ENCODE measurements around the gene CIRBP.
A peak's percentile ranks its signal among the peaks of the same experiment; 100 is the strongest.

Gene CIRBP

GRCh38 chr19:1262623-1263123 lies 6.5 kb upstream of the CIRBP start:
- Histone ChIP-seq H3K36me3 (ENCODE audit: control insufficient read depth in 1 of 2, insufficient read depth in 2 of 2, low read length in 2 of 2) (peaks cover 6 to 10% of the 10 kb centered on the region in 2 experiments), H3K9ac (ENCODE audit: low read length) (no peak overlapping the region), H2BK120ac (ENCODE audit: insufficient read depth, low read length, poor library complexity) (peak overlapping the region; percentile 65), H3K4me3 (ENCODE audit: low read depth, low read length) (no peak overlapping the region), H3K79me1 (ENCODE audit: low read length) (peaks cover 41% of the 10 kb centered on the region), H3K27ac (ENCODE audit: low read depth, low read length) (peak overlapping the region; percentile 22), H2AK5ac (ENCODE audit: low read length) (peak overlapping the region; percentile 33), H4K8ac (ENCODE audit: low read depth, low read length) (peak overlapping the region; percentile 83), H3K9me3 (ENCODE audit: insufficient read depth, low read depth, low read length) (no peaks in the 10 kb centered on the region), H3K4me1 (ENCODE audit: control insufficient read depth in 1 of 2, insufficient read depth in 2 of 2, low read length in 2 of 2) (peaks cover 48 to 61% of the 10 kb centered on the region in 2 experiments), H2AFZ (ENCODE audit: insufficient read depth, low read length, poor library complexity) (no peak overlapping the region), H3K14ac (ENCODE audit: low read length) (peak overlapping the region; percentile 83), H3K4ac (ENCODE audit: low read depth, low read length) (peak overlapping the region; percentile 7), H3K27me3 (ENCODE audit: insufficient read depth, low read length) (no peaks in the 10 kb centered on the region), H3K4me2 (ENCODE audit: low read length) (peak overlapping the region; percentile 69), H4K91ac (ENCODE audit: low read depth, low read length) (peak overlapping the region; percentile 89), H2BK5ac (ENCODE audit: low read depth, low read length, poor library complexity) (peak overlapping the region; percentile 7), H3K18ac (ENCODE audit: low read length) (peak overlapping the region; percentile 47), H2BK12ac (ENCODE audit: low read length) (peak overlapping the region; percentile 86), H3K79me2 (ENCODE audit: control insufficient read depth, insufficient read depth, low read length, poor library complexity) (peaks cover 5% of the 10 kb centered on the region), H3K23ac (ENCODE audit: low read length) (no peak overlapping the region), H4K12ac (ENCODE audit: low read depth, low read length) (no peak overlapping the region)
- WGBS (ENCODE audit: extremely low coverage, insufficient coverage, insufficient read length), result no CpG with 5 or more reads among the region's 21 CpGs
- DNase-seq, result no peak

- Histone ChIP-seq H4K91ac (ENCODE audit: low read depth, low read length) (peak overlapping the region; percentile 89), H4K8ac (ENCODE audit: low read depth, low read length) (no peak overlapping the region), H3K9ac (ENCODE audit: low read length) (no peak overlapping the region), H2AFZ (ENCODE audit: insufficient read depth, low read length, poor library complexity) (no peak overlapping the region), H3K4ac (ENCODE audit: low read depth, low read length) (peak overlapping the region; percentile 19), H3K79me1 (ENCODE audit: low read length) (peaks cover 41% of the 10 kb centered on the region), H2BK12ac (ENCODE audit: low read length) (peak overlapping the region; percentile 52), H2BK5ac (ENCODE audit: low read depth, low read length, poor library complexity) (peak overlapping the region; percentile 7), H3K36me3 (ENCODE audit: control insufficient read depth in 1 of 2, insufficient read depth in 2 of 2, low read length in 2 of 2) (peaks cover under 1 to 5% of the 10 kb centered on the region in 2 experiments), H3K18ac (ENCODE audit: low read length) (no peak overlapping the region), H3K4me1 (ENCODE audit: control insufficient read depth in 1 of 2, insufficient read depth in 2 of 2, low read length in 2 of 2) (peaks cover 48 to 61% of the 10 kb centered on the region in 2 experiments), H3K14ac (ENCODE audit: low read length) (peak overlapping the region; percentile 45), H2AK5ac (ENCODE audit: low read length) (peak overlapping the region; percentile 61), H3K27ac (ENCODE audit: low read depth, low read length) (peak overlapping the region; percentile 22), H3K23ac (ENCODE audit: low read length) (no peak overlapping the region), H3K79me2 (ENCODE audit: control insufficient read depth, insufficient read depth, low read length, poor library complexity) (peaks cover 5% of the 10 kb centered on the region), H3K9me3 (ENCODE audit: insufficient read depth, low read depth, low read length) (no peaks in the 10 kb centered on the region), H4K12ac (ENCODE audit: low read depth, low read length) (no peak overlapping the region), H3K4me2 (ENCODE audit: low read length) (no peak overlapping the region), H3K27me3 (ENCODE audit: insufficient read depth, low read length) (no peaks in the 10 kb centered on the region), H3K4me3 (ENCODE audit: low read depth, low read length) (no peak overlapping the region), H2BK120ac (ENCODE audit: insufficient read depth, low read length, poor library complexity) (peak overlapping the region; percentile 65)
- no peak for DNase-seq
- no CpG with 5 or more reads among the region's 5 CpGs for WGBS (ENCODE audit: extremely low coverage, insufficient coverage, insufficient read length)
Measured at GRCh38 chr19:1263188-1263587, 5.9 kb upstream of the CIRBP start.

- H2AFZ ChIP-seq (ENCODE audit: insufficient read depth, low read length, poor library complexity), result no peak overlapping the region
- H2BK120ac ChIP-seq (ENCODE audit: insufficient read depth, low read length, poor library complexity), result peak overlapping the region; percentile 20
- H3K79me1 ChIP-seq (ENCODE audit: low read length), result peaks cover 43% of the 10 kb centered on the region
- peak overlapping the region; percentile 22 for H3K4me2 ChIP-seq (ENCODE audit: low read length)
- no CpG with 5 or more reads among the region's 26 CpGs for WGBS (ENCODE audit: extremely low coverage, insufficient coverage, insufficient read length)
- H2BK5ac ChIP-seq (ENCODE audit: low read depth, low read length, poor library complexity), result peak overlapping the region; percentile 1
- H3K23ac ChIP-seq (ENCODE audit: low read length), result no peak overlapping the region
- no peaks in the 10 kb centered on the region for H3K36me3 ChIP-seq (ENCODE audit: control insufficient read depth in 1 of 2, insufficient read depth in 2 of 2, low read length in 2 of 2)
- peak overlapping the region; percentile 71 for H2BK12ac ChIP-seq (ENCODE audit: low read length)
- no peak overlapping the region for H3K9ac ChIP-seq (ENCODE audit: low read length)
- H3K9me3 ChIP-seq (ENCODE audit: insufficient read depth, low read depth, low read length), result no peaks in the 10 kb centered on the region
- H3K18ac ChIP-seq (ENCODE audit: low read length), result peak overlapping the region; percentile 21
- H4K91ac ChIP-seq (ENCODE audit: low read depth, low read length), result peak overlapping the region; percentile 58
- H2AK5ac ChIP-seq (ENCODE audit: low read length), result peak overlapping the region; percentile 16
- peak overlapping the region; percentile 2 for H4K8ac ChIP-seq (ENCODE audit: low read depth, low read length)
- peak overlapping the region; percentile 43 for H3K27ac ChIP-seq (ENCODE audit: low read depth, low read length)
- peak overlapping the region; percentile 23 for H3K14ac ChIP-seq (ENCODE audit: low read length)
- peaks cover 13% of the 10 kb centered on the region for H3K79me2 ChIP-seq (ENCODE audit: control insufficient read depth, insufficient read depth, low read length, poor library complexity)
- no peak overlapping the region for H3K4ac ChIP-seq (ENCODE audit: low read depth, low read length)
- H3K27me3 ChIP-seq (ENCODE audit: insufficient read depth, low read length), result no peaks in the 10 kb centered on the region
- peaks cover 49 to 60% of the 10 kb centered on the region in 2 experiments for H3K4me1 ChIP-seq (ENCODE audit: control insufficient read depth in 1 of 2, insufficient read depth in 2 of 2, low read length in 2 of 2)
- DNase-seq, result peak; percentile 86 to 92
- no peak overlapping the region for H4K12ac ChIP-seq (ENCODE audit: low read depth, low read length)
- H3K4me3 ChIP-seq (ENCODE audit: low read depth, low read length), result no peak overlapping the region
Measured at GRCh38 chr19:1264801-1265614, 4.1 kb upstream of the CIRBP start.

GRCh38 chr19:1265615-1266128 lies 3.5 kb upstream of the CIRBP start:
- Histone ChIP-seq H2BK120ac (ENCODE audit: insufficient read depth, low read length, poor library complexity) (peak overlapping the region; percentile 28), H3K79me2 (ENCODE audit: control insufficient read depth, insufficient read depth, low read length, poor library complexity) (peaks cover 15% of the 10 kb centered on the region), H3K4me2 (ENCODE audit: low read length) (peak overlapping the region; percentile 84), H3K27ac (ENCODE audit: low read depth, low read length) (peak overlapping the region; percentile 81), H3K79me1 (ENCODE audit: low read length) (peaks cover 42% of the 10 kb centered on the region), H3K9ac (ENCODE audit: low read length) (no peak overlapping the region), H3K4ac (ENCODE audit: low read depth, low read length) (peak overlapping the region; percentile 46), H3K18ac (ENCODE audit: low read length) (peak overlapping the region; percentile 85), H4K8ac (ENCODE audit: low read depth, low read length) (peak overlapping the region; percentile 68), H2AFZ (ENCODE audit: insufficient read depth, low read length, poor library complexity) (peak overlapping the region; percentile 4), H4K91ac (ENCODE audit: low read depth, low read length) (peak overlapping the region; percentile 73), H3K9me3 (ENCODE audit: insufficient read depth, low read depth, low read length) (no peaks in the 10 kb centered on the region), H2BK12ac (ENCODE audit: low read length) (peak overlapping the region; percentile 92), H3K4me1 (ENCODE audit: control insufficient read depth in 1 of 2, insufficient read depth in 2 of 2, low read length in 2 of 2) (peaks cover 46 to 57% of the 10 kb centered on the region in 2 experiments), H3K36me3 (ENCODE audit: control insufficient read depth in 1 of 2, insufficient read depth in 2 of 2, low read length in 2 of 2) (peaks cover 0 to under 1% of the 10 kb centered on the region in 2 experiments), H3K14ac (ENCODE audit: low read length) (peak overlapping the region; percentile 75), H4K12ac (ENCODE audit: low read depth, low read length) (peak overlapping the region; percentile 31), H2AK5ac (ENCODE audit: low read length) (peak overlapping the region; percentile 87), H3K27me3 (ENCODE audit: insufficient read depth, low read length) (no peaks in the 10 kb centered on the region), H3K23ac (ENCODE audit: low read length) (no peak overlapping the region), H2BK5ac (ENCODE audit: low read depth, low read length, poor library complexity) (peak overlapping the region; percentile 71), H3K4me3 (ENCODE audit: low read depth, low read length) (peak overlapping the region; percentile 31)
- WGBS (ENCODE audit: extremely low coverage, insufficient coverage, insufficient read length), result no CpG with 5 or more reads among the region's 28 CpGs
- peak; percentile 54 to 56 for DNase-seq
